NCI-H345 treated with DMSO at 0.1 percent for 48 hours (cell line): ENCODE data around the gene APOBR.
"Not testable (repeated sequence)": the region's sequence is repeated elsewhere in the genome, so short reads cannot be mapped to it uniquely, and the experiment has no call there.

Source experiments
- DNase-seq: peaks from one replicate; lab custom pipeline; 2025; ENCODE audit not compliant: unreplicated experiment; lab: John Stamatoyannopoulos, UW

APOBR gene

DNA sequence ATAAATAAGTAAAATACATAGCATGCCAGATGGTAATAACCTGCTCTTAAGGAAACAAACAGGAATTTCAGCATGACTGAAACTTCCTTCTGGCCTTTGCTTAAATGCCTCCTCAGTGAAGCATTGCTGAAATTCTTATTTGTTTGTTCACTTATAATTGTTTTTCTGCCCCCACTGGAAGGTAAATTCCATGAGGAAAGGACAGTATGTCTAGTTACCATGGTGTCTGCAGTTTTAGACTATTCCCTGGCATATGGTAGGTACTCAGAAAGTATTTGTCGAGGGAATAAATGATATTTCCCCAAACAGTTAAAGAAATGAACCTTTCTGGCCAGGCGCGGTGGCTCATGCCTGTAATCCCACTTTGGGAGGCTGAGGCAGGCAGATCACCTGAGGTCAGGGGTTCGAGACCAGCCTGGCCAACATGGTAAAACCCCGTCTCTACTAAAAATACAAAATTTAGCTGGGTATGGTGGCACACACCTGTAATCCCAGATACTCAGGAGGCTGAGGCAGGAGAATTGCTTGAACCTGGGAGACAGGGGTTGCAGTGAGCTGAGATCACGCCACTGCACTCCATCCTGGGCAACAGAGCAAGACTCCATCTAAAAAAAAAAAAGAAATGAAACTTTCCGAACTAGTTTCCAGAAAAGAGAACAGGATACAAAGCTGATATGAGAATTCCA, 32.8 kb downstream of the APOBR start:
- DNase-seq: not testable (repeated sequence)

DNA sequence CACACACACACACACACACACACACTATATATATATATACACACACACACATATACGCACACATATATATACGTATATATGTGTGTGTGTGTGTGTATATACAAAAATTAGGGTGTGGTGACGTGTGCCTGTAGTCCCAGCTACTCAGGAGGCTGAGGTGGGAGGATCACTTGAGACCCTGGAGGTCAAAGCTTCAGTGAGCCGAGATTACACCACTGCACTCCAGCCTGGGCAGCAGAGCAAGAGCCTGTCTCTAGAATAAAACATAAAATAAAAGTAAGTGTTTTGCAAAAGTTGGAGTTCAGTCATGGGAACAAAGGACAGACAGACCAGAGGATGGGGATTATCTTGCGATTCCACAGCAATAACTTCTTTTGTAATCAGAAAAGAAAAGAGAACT, 33.5 kb downstream of the APOBR start:
- no peak for DNase-seq

DNA sequence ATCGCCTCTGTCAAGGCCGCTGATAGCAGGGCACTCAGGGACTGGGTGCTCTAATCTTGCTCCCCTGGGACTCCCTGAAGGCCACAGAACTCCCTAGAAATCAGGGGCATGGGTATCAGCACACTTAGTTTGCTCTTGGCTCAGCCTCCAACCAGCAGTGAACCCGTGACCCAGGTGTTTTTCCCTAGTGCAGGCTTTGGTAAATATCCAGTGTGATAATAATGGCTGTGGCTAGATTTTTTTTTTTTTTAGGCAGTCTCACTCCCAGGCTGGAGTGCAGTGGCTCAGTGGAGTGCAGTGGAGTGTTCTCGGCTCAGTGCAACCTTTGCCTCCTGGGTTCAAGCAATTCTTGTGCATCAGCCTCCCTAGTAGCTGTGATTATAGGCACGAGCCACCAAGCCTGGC, 34.0 kb downstream of the APOBR start:
- DNase-seq: no peak

DNA sequence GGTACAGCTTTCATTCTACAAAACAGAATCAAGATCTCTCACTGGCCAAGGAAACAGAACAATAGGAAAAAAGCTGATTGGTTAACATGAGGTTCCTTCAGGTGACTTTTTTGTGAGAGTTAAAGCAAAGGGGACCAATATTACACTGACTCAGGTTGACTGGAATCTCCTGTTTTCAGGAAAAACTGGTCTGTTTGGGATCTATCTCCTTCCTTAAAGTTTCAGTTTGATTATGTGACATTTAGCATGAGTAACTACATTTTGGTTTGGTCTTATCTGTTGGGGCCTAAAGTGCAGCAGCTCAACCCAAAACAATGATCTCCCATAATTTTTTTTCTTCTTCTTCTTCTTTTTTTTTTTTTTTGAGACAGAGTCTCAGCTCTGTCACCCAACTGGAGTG, 34.7 kb downstream of the APOBR start:
- no peak for DNase-seq

DNA sequence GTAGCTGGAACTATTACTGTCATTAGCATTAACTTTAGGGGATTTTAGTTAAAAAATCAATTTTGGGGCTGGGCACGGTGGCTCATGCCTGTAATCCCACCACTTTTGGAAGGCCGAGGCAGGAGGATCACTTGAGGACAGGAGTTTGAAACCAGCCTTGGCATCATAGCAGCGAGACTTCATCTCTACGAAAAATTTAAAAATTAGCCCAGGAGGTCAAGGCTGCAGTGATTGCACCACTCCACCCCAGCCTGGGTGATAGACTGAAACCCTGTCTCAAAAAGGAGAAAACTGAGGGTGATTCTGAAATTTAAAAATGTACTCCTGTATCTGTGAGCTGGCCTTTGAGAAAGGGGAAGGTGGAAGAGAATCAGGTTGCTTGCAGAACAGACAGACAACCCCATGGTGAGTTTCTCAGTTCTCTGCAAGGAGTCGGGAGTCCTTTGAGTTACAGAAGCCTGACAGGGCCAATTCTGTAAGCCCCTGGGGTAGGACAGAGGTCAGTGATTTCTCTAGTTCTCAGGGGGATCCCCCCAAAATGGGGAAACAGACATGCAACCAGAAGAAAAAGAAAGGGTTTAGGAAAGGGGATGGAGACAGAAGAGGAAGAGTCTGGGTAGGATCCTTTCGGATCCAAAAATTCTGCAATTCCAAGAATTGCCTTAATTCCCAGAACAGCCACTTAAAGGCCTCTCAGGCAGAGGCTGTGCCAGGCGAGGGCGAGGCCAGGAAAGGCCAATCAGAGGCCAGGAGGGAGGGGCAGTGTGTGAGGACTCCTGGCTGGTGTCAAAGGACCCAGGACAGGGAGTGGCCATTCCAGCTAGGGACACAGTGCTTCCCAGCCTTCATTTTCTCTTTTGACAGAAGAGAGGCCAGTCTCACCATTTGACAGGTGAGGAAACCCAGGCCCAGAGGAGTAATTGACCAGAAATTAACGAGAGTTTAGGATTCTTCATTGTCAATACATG, 37.6 kb downstream of the APOBR start:
- no peak for DNase-seq

DNA sequence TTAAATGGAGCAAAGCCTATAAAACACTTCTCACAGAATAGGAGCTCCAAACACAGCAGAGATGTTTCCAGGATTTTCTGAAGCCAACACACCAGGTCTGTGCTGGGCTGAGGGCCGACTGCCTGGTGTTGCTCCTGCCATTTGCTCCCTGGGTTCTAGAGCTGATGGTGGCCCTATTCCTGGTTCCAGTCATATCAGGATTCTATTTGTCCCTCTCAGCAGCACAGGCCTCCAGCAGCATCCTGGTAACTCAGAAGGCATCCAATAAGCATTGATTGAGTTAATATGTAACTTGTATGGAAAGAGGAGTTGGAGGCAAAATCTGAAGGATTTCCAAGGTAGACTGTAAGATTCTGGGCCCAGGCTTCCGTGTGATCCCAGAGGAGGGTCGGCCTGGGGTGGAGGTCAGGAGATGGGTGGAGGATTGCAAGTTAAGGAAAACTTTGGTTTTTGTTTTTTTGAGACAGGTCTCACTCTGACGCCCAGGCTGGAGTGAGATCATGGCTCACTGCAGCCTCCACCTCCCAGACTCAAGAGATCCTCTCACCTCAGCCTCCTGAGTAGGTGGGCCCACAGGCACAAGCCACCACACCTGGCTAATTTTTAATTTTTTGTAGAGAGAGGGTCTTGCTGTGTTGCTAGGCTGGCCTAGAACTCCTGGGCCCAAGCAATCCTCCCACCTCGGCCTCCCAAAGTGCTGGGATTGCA, 38.7 kb downstream of the APOBR start:
- DNase-seq: no peak

DNA sequence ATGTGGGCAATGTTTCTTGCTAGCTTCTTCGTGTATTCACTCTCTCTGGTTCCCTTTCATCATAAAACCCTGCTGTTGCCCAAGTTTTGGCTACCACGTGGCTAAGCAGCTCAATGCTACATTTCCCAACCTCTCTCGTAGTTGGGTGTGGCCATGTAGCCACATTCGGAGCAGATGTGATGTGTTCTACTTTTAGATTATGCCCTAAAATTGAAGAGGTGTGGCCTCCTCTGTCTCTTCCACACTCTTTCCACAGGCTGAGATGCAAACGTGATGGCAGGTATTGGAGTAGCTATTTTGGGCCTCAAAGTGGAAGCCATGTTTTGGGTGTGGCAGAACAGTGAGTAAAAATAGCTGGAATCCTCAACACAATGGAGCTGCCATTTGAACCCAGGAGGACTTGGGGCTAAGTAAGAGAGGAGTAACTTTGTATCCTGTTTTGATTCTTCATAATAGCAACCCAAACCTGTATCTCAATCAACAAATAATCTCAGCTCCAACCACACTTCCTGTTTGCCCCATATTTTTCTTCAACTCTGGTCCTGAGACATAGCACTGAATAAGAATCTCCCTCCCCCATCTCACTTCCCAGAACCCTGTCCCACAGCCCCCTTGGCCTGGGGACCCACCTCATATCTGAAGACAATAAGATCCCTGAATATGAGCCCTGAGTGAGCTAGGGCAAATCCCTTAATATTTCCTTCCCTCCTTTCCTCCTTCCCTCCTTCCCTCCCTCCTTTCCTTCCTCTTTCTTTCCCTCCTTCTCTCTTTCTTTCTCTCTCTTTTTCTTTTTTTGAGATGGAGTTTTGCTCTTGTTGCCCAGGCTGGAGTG, 40.3 kb downstream of the APOBR start:
- no peak for DNase-seq

DNA sequence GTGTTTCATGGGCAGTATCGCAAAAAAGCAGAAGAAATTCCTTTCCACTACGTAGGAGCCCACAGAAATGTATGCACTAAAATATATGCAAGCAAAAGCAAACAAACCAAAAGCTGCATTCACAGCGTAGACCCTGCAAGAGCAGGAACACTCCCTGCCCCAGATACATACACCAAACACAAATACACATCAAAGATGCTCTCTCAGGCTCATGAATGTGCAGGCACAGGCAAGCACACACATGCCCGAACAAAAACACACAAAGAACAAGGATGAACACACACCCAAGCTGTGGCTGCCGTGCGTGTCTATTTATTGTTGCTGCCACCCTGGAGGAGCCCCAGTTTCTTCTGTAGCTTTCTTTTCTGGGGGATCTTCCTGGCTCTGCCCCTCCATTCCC, 42.6 kb downstream of the APOBR start:
- DNase-seq: no peak

DNA sequence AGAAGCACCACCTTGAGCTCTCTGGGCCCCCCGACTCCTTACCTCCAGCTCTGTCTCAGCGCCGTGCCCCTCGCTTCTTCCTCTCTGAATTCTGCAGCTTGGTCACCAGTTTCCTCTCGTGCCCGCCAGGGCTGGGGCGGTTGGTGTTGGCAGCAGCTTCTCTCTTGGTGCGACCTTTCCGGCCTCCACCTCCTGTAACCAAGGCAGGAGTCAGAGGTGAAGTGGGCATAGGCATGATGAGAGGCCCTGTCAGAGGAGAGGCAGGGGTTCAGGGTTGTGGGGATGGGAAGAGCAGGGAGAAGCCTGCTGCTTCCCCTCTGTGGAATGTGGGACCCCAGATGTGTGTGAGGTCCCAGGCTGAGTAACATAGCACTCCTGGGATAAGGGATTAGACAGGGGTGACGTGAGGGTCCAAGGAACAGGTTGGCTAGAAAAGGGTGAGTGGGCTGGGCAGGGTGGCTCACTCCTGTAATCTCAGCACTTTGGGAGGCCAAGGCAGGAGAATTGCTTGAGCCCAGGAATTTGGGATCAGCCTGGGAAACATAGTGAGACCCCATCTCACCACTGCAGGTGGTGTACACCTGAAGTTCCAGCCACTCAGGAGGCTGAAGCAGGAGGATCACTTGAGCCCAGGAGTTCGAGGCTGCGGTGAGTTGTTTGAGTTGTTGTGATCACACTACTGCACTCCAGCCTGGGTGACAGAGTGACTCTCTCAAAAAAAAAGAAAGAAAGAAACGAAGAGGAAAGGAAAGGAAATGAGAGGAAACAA, 43.7 kb downstream of the APOBR start:
- no peak for DNase-seq

DNA sequence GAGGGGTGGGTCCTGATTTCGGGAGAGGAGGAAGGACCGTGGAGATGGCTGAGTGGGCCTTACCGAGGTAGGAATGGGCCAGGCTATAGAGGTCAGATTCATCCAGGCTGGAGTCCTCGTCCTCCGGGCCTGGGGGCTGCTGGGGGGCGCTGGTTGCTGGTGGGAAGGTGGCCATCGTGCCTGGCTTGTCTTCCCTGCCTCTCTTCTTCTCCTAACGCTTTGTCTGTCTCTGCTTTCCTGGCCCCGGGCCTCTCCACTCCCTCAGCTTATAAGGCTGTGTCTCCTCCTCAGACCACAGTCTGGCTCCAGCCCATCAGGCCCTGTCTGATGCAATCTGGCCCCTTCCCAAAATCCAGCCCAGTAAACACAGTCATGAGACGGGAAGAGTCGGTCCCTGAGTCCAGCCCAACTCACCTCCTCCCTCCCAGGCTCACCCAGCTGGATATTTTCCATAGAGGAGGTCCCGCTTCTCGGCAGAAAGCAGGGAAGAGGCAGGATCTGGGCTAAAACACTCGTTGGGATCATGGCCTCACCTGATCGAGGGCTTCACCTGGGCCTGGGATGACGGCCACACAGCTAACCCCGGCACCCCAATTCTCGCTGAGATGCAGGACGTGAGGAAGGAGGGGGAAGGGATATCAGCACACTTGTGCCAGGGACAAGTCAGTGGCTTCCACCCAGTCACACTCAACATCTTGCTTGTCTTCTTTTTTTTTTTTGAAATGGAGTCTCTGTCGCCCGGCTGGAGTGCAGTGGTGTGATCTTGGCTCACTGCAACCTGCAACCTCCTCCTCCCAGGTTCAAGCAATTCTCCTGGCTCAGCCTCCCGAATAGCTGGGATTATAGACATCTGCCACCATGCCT, 44.5 kb downstream of the APOBR start, which contains the start of gene NUPR1:
Gene NUPR1, minus strand, starts transcription at position 242 of the 864 bp plus-strand sequence. Its CDS starts 67 bp downstream, at position 175.
- no peak for DNase-seq

DNA sequence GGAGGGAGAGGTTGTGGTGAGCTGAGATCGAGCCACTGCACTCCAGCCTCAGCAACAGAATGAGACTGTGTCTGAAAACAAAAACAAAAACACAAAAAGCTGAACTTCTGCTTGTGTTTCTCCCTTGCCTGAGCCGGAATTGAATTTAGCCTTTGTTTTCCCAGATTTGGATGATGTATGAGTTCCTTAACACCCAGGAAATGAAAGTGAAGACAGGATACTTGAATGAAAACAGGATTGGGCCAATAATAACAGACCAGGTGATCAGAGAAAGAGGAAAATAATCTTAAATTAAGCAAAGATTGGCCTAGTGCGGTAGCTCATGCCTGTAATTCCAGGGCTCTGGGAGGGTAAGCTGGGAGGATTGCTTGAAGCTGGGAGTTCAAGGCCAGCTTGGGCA, 45.9 kb downstream of the APOBR start:
- no peak for DNase-seq

DNA sequence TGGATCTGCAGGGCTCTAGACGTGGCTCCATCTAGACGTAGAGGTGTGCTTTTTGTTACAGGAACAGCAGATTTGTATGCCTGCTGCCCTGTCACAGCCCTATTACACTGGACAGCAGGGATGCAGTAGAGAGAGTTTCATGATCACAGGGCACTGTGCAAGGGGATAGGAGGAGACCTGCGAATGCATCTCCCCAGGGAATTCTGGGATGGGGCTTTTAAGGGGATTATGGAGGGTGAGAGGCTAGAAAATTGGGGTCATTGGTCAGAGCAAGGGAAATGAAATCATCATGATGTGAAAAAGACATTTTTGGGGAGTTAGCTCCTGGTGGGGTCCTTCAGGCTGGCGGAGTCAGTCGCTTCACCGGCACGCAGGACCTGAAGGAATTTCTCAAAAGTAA, 48.2 kb downstream of the APOBR start:
- DNase-seq: no peak

DNA sequence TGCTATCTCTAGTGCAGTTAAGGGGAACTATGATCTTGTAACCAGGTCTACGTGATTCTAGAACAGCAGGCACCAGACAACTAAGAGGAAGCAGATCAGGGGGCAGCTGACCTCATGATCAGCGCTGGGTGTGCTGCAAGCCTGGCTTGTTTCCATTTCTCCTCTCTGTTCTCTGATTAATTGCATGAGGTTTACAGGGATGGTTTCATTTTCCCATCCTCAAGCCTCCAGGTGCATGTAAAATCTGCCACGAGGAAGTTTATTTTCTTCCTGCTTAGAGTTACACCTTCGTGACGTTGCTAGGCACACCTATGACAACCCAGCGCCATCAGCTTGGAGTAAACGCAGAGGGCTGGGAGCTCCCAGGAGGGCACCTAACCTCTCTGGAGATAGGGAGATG, 48.6 kb downstream of the APOBR start:
- no peak for DNase-seq

DNA sequence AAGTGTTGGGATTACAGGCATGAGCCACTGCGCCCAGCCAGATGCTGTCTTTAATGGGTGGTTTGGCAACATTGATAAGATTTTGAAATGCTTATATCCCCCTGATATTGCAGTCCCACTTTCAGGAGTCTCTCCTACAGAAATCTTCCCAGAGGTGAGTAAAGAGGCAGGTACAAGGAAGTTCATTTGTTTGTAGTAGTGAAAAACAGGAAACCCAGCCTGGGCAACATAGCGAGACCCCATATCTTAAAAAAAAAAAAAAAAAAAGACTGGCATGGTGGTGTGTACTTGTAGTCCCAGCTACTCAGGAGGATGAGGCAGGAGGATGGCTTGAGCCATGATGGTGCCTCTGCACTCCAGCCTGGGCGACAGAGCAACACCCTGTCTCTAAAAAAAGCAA, 50.6 kb downstream of the APOBR start:
- DNase-seq: no peak

DNA sequence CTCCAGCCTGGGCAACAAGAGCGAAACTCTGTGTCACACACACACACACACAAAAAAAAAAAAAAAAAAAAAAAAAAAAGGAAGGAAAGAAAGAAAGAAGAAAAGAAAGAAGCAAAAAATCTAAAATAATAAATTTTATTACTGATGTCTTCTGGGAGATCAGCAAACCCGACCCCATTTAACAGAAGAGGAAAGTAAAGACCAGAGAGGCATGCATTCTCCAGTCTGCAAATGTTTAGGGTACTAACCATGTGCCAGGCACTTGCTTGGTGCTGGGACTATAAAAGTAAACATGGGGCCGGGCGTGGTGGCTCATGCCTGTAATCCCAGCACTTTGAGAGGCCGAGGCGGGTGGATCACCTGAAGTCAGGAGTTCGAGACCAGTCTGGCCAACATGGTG, 51.5 kb downstream of the APOBR start:
- not testable (repeated sequence) for DNase-seq

DNA sequence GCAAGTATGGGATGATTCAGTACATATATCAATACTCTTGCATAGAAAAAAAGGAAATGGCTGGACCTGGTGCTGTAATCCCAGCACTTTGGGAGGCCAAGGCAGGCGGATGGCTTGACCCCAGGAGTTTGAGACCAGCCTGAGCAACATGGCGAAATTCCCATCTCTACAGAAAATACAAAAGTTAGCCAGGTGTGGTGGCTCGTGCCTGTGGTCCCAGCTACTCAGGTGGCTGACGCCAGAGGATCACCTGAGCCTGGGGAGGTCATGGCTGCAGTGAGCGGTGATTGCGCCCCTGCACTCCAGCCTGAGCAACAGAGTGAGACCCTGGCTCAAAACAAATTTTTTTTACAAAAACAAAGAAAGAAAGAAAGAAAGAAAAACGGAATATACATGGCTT, 52.2 kb downstream of the APOBR start:
- no peak for DNase-seq

DNA sequence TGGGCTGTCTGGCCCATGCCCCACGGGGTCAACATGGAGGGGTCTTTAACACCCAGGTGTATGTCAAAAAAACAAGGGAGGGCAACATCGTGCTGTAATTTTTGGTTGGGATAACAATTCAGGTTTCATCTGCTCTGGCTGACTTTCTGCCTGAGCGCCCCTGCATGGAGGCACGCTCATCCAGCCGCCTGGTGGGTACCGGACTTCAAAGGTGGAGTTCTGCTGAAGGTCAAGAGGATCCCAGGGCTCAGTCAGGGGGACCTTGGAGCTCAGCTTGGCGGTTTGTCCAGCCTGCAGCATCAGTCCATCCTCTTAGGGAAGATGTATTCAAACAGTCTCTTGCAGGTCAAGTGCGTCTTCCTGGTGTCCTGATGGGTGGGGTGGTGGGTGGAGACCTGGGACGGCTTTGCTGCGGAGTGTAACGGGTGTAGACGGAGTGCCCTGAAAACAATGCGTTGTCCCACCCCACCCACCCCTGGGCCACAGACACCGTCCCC, 53.9 kb downstream of the APOBR start:
- DNase-seq: no peak
